Brain microvascular endothelial cell (primary cell): Measurements from ENCODE around the gene DDX10.
A peak's percentile ranks its signal among the peaks of the same experiment; 100 is the strongest.

Experiments used
- DNase-seq: peaks from one replicate; pipeline ENCODE4 v3.0.0-alpha.2; 2020
- H3K27ac ChIP-seq: fragments of 250-450 bp; sonication (Bioruptor Pico); 2 replicates; pipeline ENCODE4 v1.5.1; 2020; ENCODE audit warnings: mild to moderate bottlenecking, moderate library complexity
- H3K27me3 ChIP-seq: fragments of 250-450 bp; sonication (Bioruptor Pico); replicated peaks from 2 replicates; pipeline ENCODE4 v1.5.1; 2020; ENCODE audit warnings: mild to moderate bottlenecking
- H3K36me3 ChIP-seq: fragments of 250-450 bp; sonication (Bioruptor Pico); replicated peaks from 2 replicates; pipeline ENCODE4 v1.5.1; 2020; ENCODE audit warnings: mild to moderate bottlenecking
- H3K4me3 ChIP-seq: 2 replicates; pipeline ENCODE4 v1.5.1; 2011; ENCODE audit warnings: low read depth, mild to moderate bottlenecking, control low read depth, low read length, moderate library complexity
- in situ Hi-C: cut with HindIII; loops from 2 replicates; pipeline ENCODE4 v1.10.0; 2017; ENCODE audit warnings: low sequenced_read_pairs, low pct_ligation_motif_present
- TF ChIP-seq, protein P1 (sequence below): IDR thresholded peaks from 2 replicates; pipeline ENCODE4 v1.5.1; 2011; ENCODE audit warnings: low read depth, mild to moderate bottlenecking, moderate library complexity, low read length, control low read depth, inconsistent platforms; ENCODE audit errors: missing control alignments

DDX10 gene

DNA sequence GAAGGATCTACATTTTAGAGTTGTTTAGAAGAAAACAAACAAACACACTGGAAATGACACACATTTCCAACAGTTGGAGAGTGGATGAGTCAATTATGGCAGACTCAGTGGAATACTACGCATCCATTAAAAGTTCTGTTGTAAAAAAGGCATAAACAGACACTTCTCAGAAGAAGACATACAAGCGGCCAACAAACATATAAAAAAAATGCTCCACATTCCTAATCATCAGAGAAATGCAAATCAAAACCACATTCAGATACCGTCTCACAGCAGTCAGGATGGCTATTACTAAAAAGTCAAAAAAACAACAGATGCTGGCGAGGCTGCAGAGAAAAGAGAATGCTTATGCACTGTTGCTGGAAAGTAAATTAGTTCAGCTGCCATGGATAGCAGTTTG is 298.2 kb downstream of the DDX10 start:
- Histone ChIP-seq H3K27ac (no peak overlapping the region), H3K36me3 (no peaks in the 10 kb centered on the region), H3K4me3 (no peak overlapping the region), H3K27me3 (no peaks in the 10 kb centered on the region)
- in situ Hi-C loops = no loop called here
- DNase-seq = no peak
- TF ChIP-seq, protein P1, sequence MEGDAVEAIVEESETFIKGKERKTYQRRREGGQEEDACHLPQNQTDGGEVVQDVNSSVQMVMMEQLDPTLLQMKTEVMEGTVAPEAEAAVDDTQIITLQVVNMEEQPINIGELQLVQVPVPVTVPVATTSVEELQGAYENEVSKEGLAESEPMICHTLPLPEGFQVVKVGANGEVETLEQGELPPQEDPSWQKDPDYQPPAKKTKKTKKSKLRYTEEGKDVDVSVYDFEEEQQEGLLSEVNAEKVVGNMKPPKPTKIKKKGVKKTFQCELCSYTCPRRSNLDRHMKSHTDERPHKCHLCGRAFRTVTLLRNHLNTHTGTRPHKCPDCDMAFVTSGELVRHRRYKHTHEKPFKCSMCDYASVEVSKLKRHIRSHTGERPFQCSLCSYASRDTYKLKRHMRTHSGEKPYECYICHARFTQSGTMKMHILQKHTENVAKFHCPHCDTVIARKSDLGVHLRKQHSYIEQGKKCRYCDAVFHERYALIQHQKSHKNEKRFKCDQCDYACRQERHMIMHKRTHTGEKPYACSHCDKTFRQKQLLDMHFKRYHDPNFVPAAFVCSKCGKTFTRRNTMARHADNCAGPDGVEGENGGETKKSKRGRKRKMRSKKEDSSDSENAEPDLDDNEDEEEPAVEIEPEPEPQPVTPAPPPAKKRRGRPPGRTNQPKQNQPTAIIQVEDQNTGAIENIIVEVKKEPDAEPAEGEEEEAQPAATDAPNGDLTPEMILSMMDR = no peak

DNA sequence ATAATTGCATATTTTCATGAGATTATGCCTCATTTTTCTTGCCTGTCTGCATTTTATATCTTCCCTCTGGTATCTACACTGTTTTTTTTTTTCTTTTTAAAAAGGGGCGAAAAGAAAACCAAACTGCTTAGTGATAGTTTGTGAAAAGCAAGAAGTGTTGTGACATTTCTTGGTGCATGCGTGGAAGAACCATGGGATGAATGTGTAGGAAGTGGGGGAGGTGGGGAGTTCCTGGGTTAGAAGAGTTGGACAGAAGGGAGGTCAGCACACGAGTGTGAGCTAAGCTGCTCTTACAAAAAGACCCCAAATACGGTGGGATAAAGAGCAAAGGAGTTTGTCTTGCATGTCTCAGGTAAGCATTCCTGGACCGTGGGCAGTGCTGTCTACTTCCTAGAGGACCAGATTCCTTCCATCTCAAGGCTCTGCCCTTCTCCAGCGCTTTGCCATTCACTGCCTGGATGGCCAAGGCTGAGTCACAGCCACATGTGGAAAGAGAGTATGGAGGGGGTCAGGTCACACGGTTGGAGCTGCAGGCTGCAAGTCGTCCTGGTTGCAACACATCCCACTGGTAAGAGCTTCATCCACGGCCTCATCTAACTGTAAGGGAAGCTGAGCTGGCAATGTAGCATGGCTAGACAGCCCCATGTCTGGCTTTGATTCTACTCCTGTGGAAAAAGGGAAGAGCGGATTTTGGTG is 300.6 kb downstream of the DDX10 start:
- peak overlapping the region; percentile 43 for H3K27ac ChIP-seq
- peak; percentile 70 for DNase-seq

DNA sequence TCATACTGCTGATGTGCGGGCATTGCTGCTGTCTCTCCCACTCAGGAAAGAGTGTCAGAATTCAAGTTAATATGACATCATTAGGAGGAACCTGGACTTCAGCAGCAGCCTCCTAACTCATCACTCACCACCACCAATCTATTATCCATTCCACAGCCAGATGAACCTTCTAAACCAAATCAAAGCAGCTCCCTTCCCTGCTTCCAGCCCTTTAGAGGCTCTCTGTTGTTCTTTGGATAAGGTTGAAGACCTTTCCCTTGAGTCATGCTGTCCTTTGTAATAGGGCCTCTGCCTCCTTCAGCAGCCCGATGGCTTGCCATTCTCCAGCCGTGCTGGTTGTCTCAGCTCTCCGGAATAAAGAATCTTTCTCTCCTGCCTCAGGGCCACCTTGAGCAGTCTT is 301.3 kb downstream of the DDX10 start:
- in situ Hi-C loops = no loop called here
- Histone ChIP-seq H3K4me3 (no peak overlapping the region), H3K27me3 (no peaks in the 10 kb centered on the region), H3K36me3 (no peaks in the 10 kb centered on the region), H3K27ac (peak overlapping the region; percentile 43)
- TF ChIP-seq, protein P1 = no peak
- DNase-seq = peak; percentile 58

More for the DNA sequence above, 300.6 kb downstream of the DDX10 start:
- Histone ChIP-seq H3K36me3 (no peaks in the 10 kb centered on the region), H3K27me3 (no peaks in the 10 kb centered on the region), H3K4me3 (no peak overlapping the region)
- TF ChIP-seq, protein P1 = no peak
- in situ Hi-C loops = no loop called here

DNA sequence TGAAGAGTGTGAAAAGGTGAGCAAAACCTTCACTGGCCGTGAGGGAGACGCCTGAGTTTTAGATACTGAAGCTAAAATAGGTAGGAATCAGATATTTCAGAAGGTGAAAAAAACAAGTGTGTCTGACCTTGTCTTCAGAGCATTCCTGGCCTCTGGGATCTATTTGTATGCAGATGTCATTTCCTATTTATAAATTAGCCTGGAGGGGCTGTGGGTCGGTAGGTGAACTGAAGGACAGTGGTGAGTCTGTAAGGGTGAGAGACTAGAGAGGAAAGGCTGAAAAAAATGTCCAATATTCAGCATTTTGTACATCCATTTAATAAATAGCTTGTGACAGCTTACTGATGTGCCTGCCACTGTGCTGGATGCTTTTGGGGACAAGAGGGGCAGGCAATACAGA is 302.1 kb downstream of the DDX10 start:
- no peak overlapping the region for H3K27ac ChIP-seq
- H3K4me3 ChIP-seq = no peak overlapping the region
- no peak for DNase-seq
- TF ChIP-seq, protein P1 = no peak
- H3K36me3 ChIP-seq = no peaks in the 10 kb centered on the region
- H3K27me3 ChIP-seq = no peaks in the 10 kb centered on the region
- in situ Hi-C loops = no loop called here

DNA sequence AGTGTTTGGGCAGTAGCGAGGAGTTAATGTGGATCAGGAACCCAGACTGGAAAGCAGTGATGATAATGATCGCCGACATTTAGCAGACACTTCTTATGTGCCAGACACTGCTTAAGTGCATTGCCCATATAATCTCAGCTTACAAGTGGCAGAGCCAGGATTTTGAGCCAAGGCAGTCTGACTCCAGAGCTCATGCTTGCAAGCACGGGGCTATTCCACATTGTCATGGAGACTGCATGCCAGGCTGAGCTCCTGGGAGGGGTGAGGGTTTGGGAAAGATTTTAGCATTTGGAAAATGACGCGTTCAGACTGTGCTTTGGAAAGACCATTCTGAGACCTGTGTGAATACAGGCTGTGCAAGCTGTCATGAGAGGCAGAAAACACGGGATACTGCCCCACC is 302.7 kb downstream of the DDX10 start:
- DNase-seq = no peak
- Histone ChIP-seq H3K27ac (no peak overlapping the region), H3K4me3 (no peak overlapping the region), H3K27me3 (no peaks in the 10 kb centered on the region), H3K36me3 (no peaks in the 10 kb centered on the region)
- in situ Hi-C loops = no loop called here
- TF ChIP-seq, protein P1 = no peak
